ENCODE measurements around the gene CREG1. TPM values are rescaled to one million over a fixed set of nuclear protein-coding genes. Genes with fewer than 3 reads are reported as not detected.

CREG1 gene
- total RNA-seq, 1 experiment from 2014 or later = 63.9 TPM

DNA sequence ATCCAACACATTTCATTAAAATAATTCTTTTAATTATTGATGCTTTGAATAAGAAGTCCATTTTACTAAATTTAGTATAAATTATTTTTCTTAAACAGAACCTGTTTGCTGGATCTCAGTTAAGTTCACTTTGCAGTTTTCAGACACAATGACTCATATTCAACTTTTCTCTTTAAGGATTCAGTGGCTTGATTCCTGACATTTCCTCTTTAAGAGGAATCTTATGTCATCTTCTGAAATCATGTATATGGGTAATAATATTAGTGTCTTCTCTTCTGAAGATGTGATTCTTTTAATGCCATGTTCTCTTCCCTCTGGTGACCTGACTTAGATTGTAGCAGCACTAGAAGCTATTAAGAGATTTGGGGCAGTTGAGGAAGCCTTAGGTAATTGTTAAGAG is 12.6 kb downstream of the CREG1 start:
- no peak overlapping the region for H3K4me3 ChIP-seq (ENCODE audit: low read length)
- no peaks in the 10 kb centered on the region for H4K20me1 ChIP-seq (ENCODE audit: low read length)
- H3K27me3 ChIP-seq (ENCODE audit: low read length) = no peaks in the 10 kb centered on the region
- peaks cover 2% of the 10 kb centered on the region; the same call in 1 of the 2 replicates for H3K36me3 ChIP-seq (ENCODE audit: low read depth, low read length)
- H3K4me1 ChIP-seq (ENCODE audit: insufficient read depth, low read length) = peaks cover 12% of the 10 kb centered on the region
- H3K27ac ChIP-seq (ENCODE audit: low read length) = no peak overlapping the region
- no peaks in the 10 kb centered on the region for H3K79me2 ChIP-seq (ENCODE audit: low read length)
- no peak overlapping the region for H3K9ac ChIP-seq (ENCODE audit: low read length)
- TF ChIP-seq, protein P1, sequence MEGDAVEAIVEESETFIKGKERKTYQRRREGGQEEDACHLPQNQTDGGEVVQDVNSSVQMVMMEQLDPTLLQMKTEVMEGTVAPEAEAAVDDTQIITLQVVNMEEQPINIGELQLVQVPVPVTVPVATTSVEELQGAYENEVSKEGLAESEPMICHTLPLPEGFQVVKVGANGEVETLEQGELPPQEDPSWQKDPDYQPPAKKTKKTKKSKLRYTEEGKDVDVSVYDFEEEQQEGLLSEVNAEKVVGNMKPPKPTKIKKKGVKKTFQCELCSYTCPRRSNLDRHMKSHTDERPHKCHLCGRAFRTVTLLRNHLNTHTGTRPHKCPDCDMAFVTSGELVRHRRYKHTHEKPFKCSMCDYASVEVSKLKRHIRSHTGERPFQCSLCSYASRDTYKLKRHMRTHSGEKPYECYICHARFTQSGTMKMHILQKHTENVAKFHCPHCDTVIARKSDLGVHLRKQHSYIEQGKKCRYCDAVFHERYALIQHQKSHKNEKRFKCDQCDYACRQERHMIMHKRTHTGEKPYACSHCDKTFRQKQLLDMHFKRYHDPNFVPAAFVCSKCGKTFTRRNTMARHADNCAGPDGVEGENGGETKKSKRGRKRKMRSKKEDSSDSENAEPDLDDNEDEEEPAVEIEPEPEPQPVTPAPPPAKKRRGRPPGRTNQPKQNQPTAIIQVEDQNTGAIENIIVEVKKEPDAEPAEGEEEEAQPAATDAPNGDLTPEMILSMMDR (conservative IDR thresholded peaks at IDR 0.05; ENCODE audit: low read depth, low read length) = no peak
- no peak for TF ChIP-seq EZH2 (IDR thresholded peaks at IDR 0.05; ENCODE audit: low read length, unreplicated experiment)
- no peak for TF ChIP-seq EZH2phosphoT487 (IDR thresholded peaks at IDR 0.05; ENCODE audit: borderline replicate concordance, low read length)
- intact Hi-C loops (cut with micrococcal nuclease) = no loop called here
- H3K4me2 ChIP-seq (ENCODE audit: low read length) = no peak overlapping the region
- H3K9me3 ChIP-seq (ENCODE audit: low read length) = no peaks in the 10 kb centered on the region
- BruUV-seq (replicated peaks) = TSS peak; percentile 59
- H3K9me2 ChIP-seq (replicated peaks; ENCODE audit: low read length) = no peaks in the 10 kb centered on the region
- no peaks in the 10 kb centered on the region for H3F3A ChIP-seq (ENCODE audit: low read length, unreplicated experiment)
- POLR2A ChIA-PET (ENCODE audit: unreplicated experiment) = no interaction called here
- CTCF ChIA-PET = interaction anchor here (0.5 to 0.7 kb wide), 3 partner anchors 261 to 481 kb away, joined by 3 to 5 read pairs (median 3); no protein-coding TSS in a partner anchor
- DNase-seq (no peak), ATAC-seq (no peak; the same call in 1 of the 2 replicates)
- H2AFZ ChIP-seq (ENCODE audit: low read length) = no peak overlapping the region

DNA sequence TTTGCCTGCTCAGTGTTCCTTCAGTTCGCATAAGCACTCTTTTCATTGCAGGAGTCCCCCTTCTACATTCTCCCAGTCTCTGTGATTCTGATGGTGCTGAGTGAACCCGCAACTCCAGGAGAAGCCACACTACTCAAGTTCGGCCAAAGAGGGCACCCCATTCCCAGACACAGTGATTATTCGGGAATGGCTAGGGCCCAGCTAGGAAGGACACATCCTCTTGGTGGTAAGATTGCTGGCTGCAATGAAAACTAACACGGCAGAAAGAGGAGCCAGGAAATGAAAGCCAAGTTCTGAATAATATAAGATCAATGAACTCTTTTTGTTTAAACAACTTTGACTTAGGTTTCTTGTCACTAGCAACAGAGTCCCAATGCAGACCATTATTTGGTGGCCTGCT is 14.9 kb downstream of the CREG1 start:
- H3K79me2 ChIP-seq (ENCODE audit: low read length) = no peaks in the 10 kb centered on the region
- no peaks in the 10 kb centered on the region for H3K27me3 ChIP-seq (ENCODE audit: low read length)
- no peak for ATAC-seq
- H3K4me2 ChIP-seq (ENCODE audit: low read length) = no peak overlapping the region
- H3K9ac ChIP-seq (ENCODE audit: low read length) = no peak overlapping the region
- CTCF ChIA-PET = no interaction called here
- no peaks in the 10 kb centered on the region for H3K4me1 ChIP-seq (ENCODE audit: insufficient read depth, low read length)
- H3K9me3 ChIP-seq (ENCODE audit: low read length) = no peaks in the 10 kb centered on the region
- no peak overlapping the region for H3K27ac ChIP-seq (ENCODE audit: low read length)
- H3K9me2 ChIP-seq (replicated peaks; ENCODE audit: low read length) = no peaks in the 10 kb centered on the region
- H2AFZ ChIP-seq (ENCODE audit: low read length) = no peak overlapping the region
- no TSS peak for BruUV-seq (replicated peaks)
- no peaks in the 10 kb centered on the region for H4K20me1 ChIP-seq (ENCODE audit: low read length)
- no peak for DNase-seq
- H3K36me3 ChIP-seq (ENCODE audit: low read depth, low read length) = no peaks in the 10 kb centered on the region
- H3K4me3 ChIP-seq (ENCODE audit: low read length) = no peak overlapping the region
- intact Hi-C loops (cut with micrococcal nuclease) = no loop called here
- POLR2A ChIA-PET (ENCODE audit: unreplicated experiment) = no interaction called here
- no peaks in the 10 kb centered on the region for H3F3A ChIP-seq (ENCODE audit: low read length, unreplicated experiment)
- TF ChIP-seq EZH2 (IDR thresholded peaks at IDR 0.05; ENCODE audit: low read length, unreplicated experiment) = no peak
- TF ChIP-seq, protein P1 (conservative IDR thresholded peaks at IDR 0.05; ENCODE audit: low read depth, low read length) = no peak
- TF ChIP-seq EZH2phosphoT487 (IDR thresholded peaks at IDR 0.05; ENCODE audit: borderline replicate concordance, low read length) = no peak

DNA sequence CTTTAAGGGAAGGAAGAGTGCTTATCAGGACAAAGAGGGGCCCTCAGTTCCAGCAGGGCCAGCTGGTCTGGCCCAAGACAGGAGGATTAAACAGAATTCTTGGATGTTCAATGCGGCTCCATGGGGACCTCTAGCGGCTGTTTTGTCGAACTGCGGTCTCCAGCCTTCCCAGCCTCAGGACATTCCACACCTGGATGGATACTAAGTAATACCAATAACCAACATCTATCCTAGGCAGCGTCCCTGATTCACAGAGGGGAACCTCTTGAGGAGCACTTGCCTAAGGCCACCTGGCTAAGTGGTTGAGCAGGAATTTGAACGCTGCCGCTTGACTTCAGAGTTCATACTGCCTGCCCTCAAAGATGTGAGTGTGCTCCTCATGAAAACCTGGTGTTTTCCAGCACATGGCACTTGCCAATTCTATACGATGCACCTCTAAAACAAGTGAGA is 19.7 kb downstream of the CREG1 start:
- Histone ChIP-seq H3K9me3 (ENCODE audit: low read length) (no peaks in the 10 kb centered on the region), H3K27me3 (ENCODE audit: low read length) (0 out of 2 replicates have a peak, but pooled peaks cover 5% of the 10 kb centered on the region), H3K79me2 (ENCODE audit: low read length) (no peaks in the 10 kb centered on the region), H2AFZ (ENCODE audit: low read length) (no peak overlapping the region), H3K36me3 (ENCODE audit: low read depth, low read length) (no peaks in the 10 kb centered on the region), H3K4me3 (ENCODE audit: low read length) (no peak overlapping the region), H3K4me1 (ENCODE audit: insufficient read depth, low read length) (no peaks in the 10 kb centered on the region), H3K9ac (ENCODE audit: low read length) (no peak overlapping the region), H4K20me1 (ENCODE audit: low read length) (no peaks in the 10 kb centered on the region), H3F3A (ENCODE audit: low read length, unreplicated experiment) (no peaks in the 10 kb centered on the region), H3K27ac (ENCODE audit: low read length) (no peak overlapping the region), H3K9me2 (replicated peaks; ENCODE audit: low read length) (no peaks in the 10 kb centered on the region), H3K4me2 (ENCODE audit: low read length) (no peak overlapping the region)
- ATAC-seq = peak; percentile 98
- TF ChIP-seq, protein P1 (conservative IDR thresholded peaks at IDR 0.05; ENCODE audit: low read depth, low read length) = peak; percentile 97
- TF ChIP-seq EZH2phosphoT487 (IDR thresholded peaks at IDR 0.05; ENCODE audit: borderline replicate concordance, low read length) = no peak
- ChIA-PET CTCF (interaction anchor here (0.6 to 2.0 kb wide), 5 partner anchors 77 to 266 kb away, joined by 3 to 8 read pairs (median 5); no protein-coding TSS in a partner anchor), POLR2A (ENCODE audit: unreplicated experiment) (interaction anchor here (0.9 kb wide), 1 partner anchor 20 kb away, joined by 11 read pairs; no protein-coding TSS in a partner anchor)
- BruUV-seq (replicated peaks) = no TSS peak
- intact Hi-C loops (cut with micrococcal nuclease) = loop anchor here (1.0 to 5.0 kb wide), 6 partner anchors 79 to 467 kb away; partner anchors contain the start of gene POU2F1
- peak; percentile 90 for DNase-seq

Data from PC-3 (cell line).